ENCODE measurements around the gene CD247. TPM values are rescaled to one million over a fixed set of nuclear protein-coding genes. Genes with fewer than 3 reads are reported as not detected.

The CD247 gene
- polyA plus RNA-seq, 2 of the 4 experiments (the other 2 are of a cell fraction), result 0.10 to 0.27 TPM

DNA sequence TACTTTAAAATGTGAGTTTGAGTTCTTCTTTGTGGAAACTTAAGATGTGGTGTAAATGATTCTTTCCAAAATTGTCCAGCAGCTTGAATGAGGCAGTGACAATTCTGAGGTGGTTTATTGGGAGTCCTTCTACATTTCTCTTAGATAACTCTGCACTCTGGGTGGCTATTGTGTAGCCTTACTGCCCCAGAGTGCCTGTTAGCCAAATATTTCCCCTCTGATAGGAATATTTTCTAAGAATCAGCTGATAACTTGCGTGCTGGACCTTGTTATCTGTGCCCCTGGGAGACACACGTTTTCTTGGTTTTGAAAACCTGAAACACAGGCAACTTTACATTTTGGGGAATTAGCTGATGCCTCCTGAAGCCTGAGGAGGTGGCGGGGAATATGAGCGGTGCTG lies 91.6 kb downstream of the CD247 start:
- H3K9me3 ChIP-seq, result no peaks in the 10 kb centered on the region

DNA sequence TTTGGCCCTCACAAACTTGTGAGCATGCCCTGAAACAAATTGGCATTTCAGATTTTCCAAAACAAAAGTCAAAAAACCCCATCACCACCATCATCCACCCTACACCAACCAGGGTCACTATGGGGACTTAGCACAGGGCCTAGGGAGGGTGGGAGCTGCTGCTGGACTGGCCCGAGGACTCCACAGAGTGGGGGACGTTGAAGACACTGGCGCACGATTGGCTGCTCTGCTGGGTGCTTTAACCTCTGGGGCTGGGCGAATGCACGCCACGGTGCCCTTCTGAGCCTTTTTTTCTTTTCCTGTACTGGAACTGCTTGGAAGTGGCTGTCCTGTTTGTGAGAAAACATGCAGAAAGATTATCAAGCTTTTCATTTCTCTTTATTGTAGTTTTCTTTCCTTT lies 92.8 kb downstream of the CD247 start:
- TF ChIP-seq, protein P1, sequence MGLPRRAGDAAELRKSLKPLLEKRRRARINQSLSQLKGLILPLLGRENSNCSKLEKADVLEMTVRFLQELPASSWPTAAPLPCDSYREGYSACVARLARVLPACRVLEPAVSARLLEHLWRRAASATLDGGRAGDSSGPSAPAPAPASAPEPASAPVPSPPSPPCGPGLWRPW (IDR thresholded peaks at IDR 0.05), result no peak
- FAIRE-seq, result no peak
- Histone ChIP-seq H3K9me3 (no peaks in the 10 kb centered on the region), H3K4me2 (no peak overlapping the region), H3K27ac (no peak overlapping the region), H3K4me1 (peaks cover 3% of the 10 kb centered on the region; the same call in 2 of the 3 replicates), H3K4me3 (no peak overlapping the region)
- CTCF ChIA-PET, result interaction anchor here (0.9 to 5.4 kb wide), 4 partner anchors 16 to 158 kb away, joined by 3 to 29 read pairs (median 7); no protein-coding TSS in a partner anchor
- ATAC-seq, result no peak
- POLR2A ChIA-PET, result no interaction called here
- no peak for DNase-seq (ENCODE audit: low read depth in 1 of 2, low spot score in 1 of 2)
- 94% methylated on average over 7 of the region's 7 CpGs for WGBS (ENCODE audit: missing lambda C conversion rate)

More for the DNA sequence above, 91.6 kb downstream of the CD247 start:
- H3K27ac ChIP-seq, result no peak overlapping the region
- no peak for ATAC-seq
- TF ChIP-seq KDM1A (IDR thresholded peaks at IDR 0.05; ENCODE audit: low read depth) (no peak), HDAC2 (IDR thresholded peaks at IDR 0.05) (no peak), RNF2 (IDR thresholded peaks at IDR 0.05; ENCODE audit: borderline replicate concordance, low read depth) (no peak), RAD21 (conservative IDR thresholded peaks at IDR 0.05 in 1 of 2, IDR thresholded peaks at IDR 0.05 in 1 of 2) (no peak), RARB (CRISPR knock-in tag; IDR thresholded peaks at IDR 0.05) (no peak)
- TF ChIP-seq, protein P1 (IDR thresholded peaks at IDR 0.05), result no peak
- TF ChIP-seq, protein P2, sequence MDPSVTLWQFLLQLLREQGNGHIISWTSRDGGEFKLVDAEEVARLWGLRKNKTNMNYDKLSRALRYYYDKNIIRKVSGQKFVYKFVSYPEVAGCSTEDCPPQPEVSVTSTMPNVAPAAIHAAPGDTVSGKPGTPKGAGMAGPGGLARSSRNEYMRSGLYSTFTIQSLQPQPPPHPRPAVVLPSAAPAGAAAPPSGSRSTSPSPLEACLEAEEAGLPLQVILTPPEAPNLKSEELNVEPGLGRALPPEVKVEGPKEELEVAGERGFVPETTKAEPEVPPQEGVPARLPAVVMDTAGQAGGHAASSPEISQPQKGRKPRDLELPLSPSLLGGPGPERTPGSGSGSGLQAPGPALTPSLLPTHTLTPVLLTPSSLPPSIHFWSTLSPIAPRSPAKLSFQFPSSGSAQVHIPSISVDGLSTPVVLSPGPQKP (IDR thresholded peaks at IDR 0.05; ENCODE audit: low read depth, low read length), result no peak
- TF ChIP-seq, protein P3, sequence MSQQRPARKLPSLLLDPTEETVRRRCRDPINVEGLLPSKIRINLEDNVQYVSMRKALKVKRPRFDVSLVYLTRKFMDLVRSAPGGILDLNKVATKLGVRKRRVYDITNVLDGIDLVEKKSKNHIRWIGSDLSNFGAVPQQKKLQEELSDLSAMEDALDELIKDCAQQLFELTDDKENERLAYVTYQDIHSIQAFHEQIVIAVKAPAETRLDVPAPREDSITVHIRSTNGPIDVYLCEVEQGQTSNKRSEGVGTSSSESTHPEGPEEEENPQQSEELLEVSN (IDR thresholded peaks at IDR 0.05; ENCODE audit: borderline replicate concordance, low read depth), result no peak
- ChIA-PET POLR2A (no interaction called here), CTCF (interaction anchor here (1.1 to 5.4 kb wide), 6 partner anchors 9 to 158 kb away, joined by 3 to 29 read pairs (median 6); no protein-coding TSS in a partner anchor)
- no peak for DNase-seq (ENCODE audit: low read depth in 1 of 2, low spot score in 1 of 2)
- no peaks in the 10 kb centered on the region for H3K4me1 ChIP-seq
- WGBS (ENCODE audit: missing lambda C conversion rate), result 85% methylated on average over 4 of the region's 4 CpGs
- no peak overlapping the region for H3K4me2 ChIP-seq
- H3K4me3 ChIP-seq, result no peak overlapping the region
- no peak for FAIRE-seq

DNA sequence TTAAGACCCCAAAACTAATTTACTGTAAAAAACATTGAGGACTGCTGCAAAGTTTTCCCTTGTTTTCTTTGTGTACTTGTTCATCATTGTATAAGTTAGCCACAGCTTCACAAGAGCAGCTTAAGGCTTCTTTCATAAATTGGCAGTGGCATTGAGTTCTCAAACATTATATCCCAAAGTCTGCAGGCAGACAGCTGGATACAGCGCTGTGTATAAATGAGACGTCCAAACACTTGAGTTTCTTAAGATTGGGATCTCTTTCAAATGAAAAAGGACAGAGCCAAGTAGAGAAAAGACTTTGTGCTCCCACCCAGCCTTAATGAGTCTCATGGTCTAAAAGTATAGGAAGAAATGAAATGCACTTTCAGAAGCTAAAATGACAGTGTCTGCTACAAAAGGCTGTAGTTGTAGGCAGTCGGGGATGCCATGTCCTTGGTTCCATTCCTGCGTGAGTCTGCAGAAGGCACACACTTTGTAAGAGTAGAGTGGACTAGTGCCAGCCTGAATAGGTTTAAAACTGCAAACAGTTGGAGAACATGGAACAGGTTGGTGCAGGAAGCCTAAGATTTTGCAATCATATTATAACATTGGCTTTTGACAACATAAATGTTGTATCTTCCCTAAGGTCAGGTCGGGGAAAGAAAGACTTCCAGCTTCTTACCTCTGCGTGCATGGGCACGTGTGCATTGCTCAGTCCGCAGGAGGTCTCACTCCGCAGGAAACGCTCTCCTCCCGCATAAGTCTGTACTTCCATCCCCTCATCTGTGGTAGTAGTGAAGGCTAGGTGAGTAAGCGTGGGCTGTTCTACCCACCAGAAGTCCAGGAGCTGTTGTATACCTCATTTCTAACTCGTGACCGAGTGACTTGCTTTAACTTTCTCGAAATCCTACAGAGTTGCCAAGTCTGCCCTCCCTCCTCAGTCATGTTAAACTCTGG lies 94.4 kb downstream of the CD247 start:
- Histone ChIP-seq H3K4me2 (no peak overlapping the region), H3K27ac (no peak overlapping the region), H3K9me3 (no peaks in the 10 kb centered on the region), H3K4me3 (no peak overlapping the region), H3K4me1 (peaks cover 7% of the 10 kb centered on the region; the same call in 2 of the 3 replicates)
- POLR2A ChIA-PET, result no interaction called here
- TF ChIP-seq RCOR1 (IDR thresholded peaks at IDR 0.05; ENCODE audit: low read depth, low read length) (no peak), HDAC2 (IDR thresholded peaks at IDR 0.05) (no peak), HOXA7 (CRISPR knock-in tag; IDR thresholded peaks at IDR 0.05) (no peak), ESRRA (IDR thresholded peaks at IDR 0.05; ENCODE audit: borderline replicate concordance, low read length) (no peak), JUNB (IDR thresholded peaks at IDR 0.05) (no peak)
- TF ChIP-seq, protein P4, sequence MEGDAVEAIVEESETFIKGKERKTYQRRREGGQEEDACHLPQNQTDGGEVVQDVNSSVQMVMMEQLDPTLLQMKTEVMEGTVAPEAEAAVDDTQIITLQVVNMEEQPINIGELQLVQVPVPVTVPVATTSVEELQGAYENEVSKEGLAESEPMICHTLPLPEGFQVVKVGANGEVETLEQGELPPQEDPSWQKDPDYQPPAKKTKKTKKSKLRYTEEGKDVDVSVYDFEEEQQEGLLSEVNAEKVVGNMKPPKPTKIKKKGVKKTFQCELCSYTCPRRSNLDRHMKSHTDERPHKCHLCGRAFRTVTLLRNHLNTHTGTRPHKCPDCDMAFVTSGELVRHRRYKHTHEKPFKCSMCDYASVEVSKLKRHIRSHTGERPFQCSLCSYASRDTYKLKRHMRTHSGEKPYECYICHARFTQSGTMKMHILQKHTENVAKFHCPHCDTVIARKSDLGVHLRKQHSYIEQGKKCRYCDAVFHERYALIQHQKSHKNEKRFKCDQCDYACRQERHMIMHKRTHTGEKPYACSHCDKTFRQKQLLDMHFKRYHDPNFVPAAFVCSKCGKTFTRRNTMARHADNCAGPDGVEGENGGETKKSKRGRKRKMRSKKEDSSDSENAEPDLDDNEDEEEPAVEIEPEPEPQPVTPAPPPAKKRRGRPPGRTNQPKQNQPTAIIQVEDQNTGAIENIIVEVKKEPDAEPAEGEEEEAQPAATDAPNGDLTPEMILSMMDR (IDR thresholded peaks at IDR 0.05), result no peak
- 88% methylated on average over 15 of the region's 15 CpGs for WGBS (ENCODE audit: missing lambda C conversion rate)
- DNase-seq (ENCODE audit: low read depth in 1 of 2, low spot score in 1 of 2) (no peak), FAIRE-seq (no peak), ATAC-seq (no peak)
- CTCF ChIA-PET, result interaction anchor here (0.5 to 5.4 kb wide), 10 partner anchors 10 to 753 kb away, joined by 3 to 29 read pairs (median 3); no protein-coding TSS in a partner anchor
